Fibroblast of mammary gland (primary cell): ENCODE measurements around the gene COX7B2.

ENCODE experiments used
- DNase-seq: peaks from one replicate; pipeline ENCODE4 v3.0.0-alpha.2; 2010; ENCODE audit warnings: low read depth
- H3K4me3 ChIP-seq: 2 replicates; pipeline ENCODE4 v1.5.1; 2011; ENCODE audit warnings: low read depth, mild to moderate bottlenecking, low read length, moderate library complexity; ENCODE audit not compliant: control insufficient read depth
- CTCF ChIP-seq: conservative IDR thresholded peaks from 2 replicates; pipeline ENCODE4 v1.5.1; 2011; ENCODE audit warnings: low read depth, low read length, inconsistent platforms; ENCODE audit not compliant: control insufficient read depth, insufficient read depth

Gene COX7B2

GRCh38 chr4:46804781-46805413 lies 104.1 kb downstream of the COX7B2 start:
- no peak for TF ChIP-seq CTCF
- DNase-seq = no peak
- H3K4me3 ChIP-seq = no peak overlapping the region

- no peak overlapping the region for H3K4me3 ChIP-seq
- no peak for DNase-seq
- TF ChIP-seq CTCF = no peak
Measured at GRCh38 chr4:46793036-46793435, 116.0 kb downstream of the COX7B2 start.

GRCh38 chr4:46781434-46782092 lies 127.5 kb downstream of the COX7B2 start:
- TF ChIP-seq CTCF = no peak
- no peak overlapping the region for H3K4me3 ChIP-seq
- DNase-seq = no peak

- no peak for DNase-seq
- no peak for TF ChIP-seq CTCF
- no peak overlapping the region for H3K4me3 ChIP-seq
Measured at GRCh38 chr4:46765465-46765864, 143.6 kb downstream of the COX7B2 start.

GRCh38 chr4:46730075-46730474 lies 179.0 kb downstream of the COX7B2 start:
- no peak overlapping the region for H3K4me3 ChIP-seq
- TF ChIP-seq CTCF = no peak
- no peak for DNase-seq

- no peak overlapping the region for H3K4me3 ChIP-seq
- TF ChIP-seq CTCF = no peak
- no peak for DNase-seq
Measured at GRCh38 chr4:46720055-46720454, 189.0 kb downstream of the COX7B2 start.
